ENCODE results near the gene TMED10.
"Not testable (repeated sequence)": the region's sequence is repeated elsewhere in the genome, so short reads cannot be mapped to it uniquely, and the experiment has no call there.

Gene TMED10

DNA sequence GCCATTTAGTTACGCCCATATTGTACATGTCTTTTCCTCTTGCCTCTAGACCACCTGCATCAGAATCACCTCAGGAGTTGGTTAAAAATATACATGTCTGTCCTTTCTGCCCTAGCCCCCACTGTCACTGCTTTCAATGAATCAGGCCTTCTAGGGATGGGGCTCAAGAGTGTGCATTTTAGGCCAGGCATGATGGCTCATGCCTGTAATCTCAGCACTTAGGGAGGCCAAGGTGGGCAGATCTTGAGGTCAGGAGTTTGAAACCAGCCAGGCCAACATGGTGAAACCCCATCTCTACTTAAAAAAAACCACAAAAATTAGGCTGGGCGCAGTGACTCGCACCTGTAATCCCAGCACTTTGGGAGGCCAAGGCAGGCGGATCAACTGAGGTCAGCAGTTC lies 13.6 kb upstream of the TMED10 start:
- no peak for FAIRE-seq

- no peak for FAIRE-seq
Measured at GRCh38 chr14:75188520-75189268, 12.3 kb upstream of the TMED10 start.

DNA sequence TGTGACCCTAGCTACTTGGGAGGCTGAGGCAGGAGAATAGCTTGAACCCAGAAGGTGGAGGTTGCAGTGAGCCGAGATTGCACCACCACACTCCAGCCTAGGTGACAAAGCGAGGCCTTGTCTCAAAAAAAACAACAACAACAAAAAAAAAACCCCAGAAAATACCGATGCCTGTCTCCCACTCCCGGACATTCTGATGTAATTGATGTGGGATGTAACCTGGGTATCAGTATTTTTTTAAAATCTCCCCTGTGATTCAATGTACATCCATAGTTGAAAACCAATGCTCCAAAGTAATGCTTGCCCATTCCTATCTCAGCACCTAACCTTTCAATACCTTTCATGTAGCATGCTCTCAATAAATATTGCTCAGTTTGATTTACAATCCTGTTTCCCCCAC lies 11.7 kb upstream of the TMED10 start:
- FAIRE-seq = no peak

DNA sequence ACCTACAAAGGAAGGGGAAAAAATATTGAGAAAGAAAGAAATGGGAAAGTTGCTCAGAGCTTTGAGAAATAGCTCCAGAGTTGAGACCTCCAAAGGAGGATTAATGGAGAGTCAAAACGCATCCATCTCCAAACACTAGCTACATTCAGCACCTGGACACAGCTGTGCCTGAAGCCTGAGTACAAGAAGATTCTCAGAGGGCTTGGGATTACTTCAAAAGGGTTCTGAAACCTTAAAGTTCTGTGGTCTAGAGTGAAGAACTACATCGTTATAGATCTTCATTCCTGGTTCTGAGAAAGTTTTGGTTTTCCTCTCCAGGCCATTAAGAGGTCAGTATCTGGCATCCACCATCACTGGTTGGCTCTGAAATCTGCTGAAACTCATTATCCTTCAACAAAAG lies 10.5 kb upstream of the TMED10 start:
- FAIRE-seq = no peak

DNA sequence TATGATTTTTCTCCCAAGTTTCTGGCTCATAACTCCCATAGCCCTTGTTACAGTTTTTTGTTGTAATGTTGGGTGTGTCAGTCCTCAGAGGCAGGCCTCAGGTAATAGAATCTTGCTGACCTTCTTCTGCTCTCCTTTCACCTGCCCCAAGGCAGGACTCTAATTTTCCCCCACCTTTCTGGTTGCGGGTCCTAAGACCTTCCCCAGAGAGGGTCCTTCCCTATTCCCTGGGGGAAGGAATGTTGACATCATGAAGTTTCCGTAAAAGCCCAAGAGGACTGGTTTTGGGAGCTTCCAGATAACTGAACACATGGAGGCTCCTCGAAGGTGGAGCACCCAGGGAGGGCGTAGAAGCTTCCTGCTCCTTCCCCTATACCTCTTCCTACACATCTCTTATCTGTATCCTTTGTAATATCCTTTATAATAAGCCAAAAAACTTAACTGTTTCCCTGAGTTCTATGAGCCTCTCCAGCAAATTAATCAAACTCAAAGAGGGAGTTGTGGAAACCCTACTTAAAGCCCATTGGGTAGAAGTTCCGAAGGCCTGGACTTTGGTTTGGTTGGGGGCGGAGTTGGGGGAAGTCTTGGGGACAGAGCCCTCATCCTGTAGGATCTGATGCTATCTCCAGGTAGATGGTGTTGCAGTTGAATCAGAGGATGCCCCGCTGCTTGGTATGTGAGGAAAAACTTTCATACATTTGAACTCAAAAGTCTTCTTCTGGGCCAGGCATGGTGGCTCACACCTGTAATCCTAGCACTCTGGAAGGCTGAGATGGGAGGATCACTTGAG lies 9.0 kb upstream of the TMED10 start:
- FAIRE-seq = no peak

- no peak for FAIRE-seq
Measured at GRCh38 chr14:75184492-75184891, 8.1 kb upstream of the TMED10 start.

- FAIRE-seq = no peak
Measured at GRCh38 chr14:75184039-75184438, 7.6 kb upstream of the TMED10 start.

DNA sequence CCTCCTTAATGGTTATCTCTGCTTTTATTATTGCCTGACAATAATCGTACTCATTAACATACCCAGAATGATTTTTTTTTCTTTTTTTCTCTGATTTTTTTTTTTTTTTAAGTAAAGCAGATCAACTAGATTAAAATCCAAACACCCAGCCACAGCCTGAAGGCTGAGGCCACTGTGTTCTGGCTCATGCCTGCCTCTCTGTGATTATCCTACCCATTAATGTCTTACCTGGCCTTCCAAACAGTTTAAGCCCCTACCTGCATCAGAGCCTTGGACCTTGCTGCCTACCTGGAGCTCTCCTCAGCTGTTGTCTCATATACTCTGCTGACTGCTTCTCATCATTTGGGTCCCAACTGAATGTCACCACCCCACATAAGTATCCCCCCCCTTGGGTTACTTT lies 6.8 kb upstream of the TMED10 start:
- FAIRE-seq = no peak

DNA sequence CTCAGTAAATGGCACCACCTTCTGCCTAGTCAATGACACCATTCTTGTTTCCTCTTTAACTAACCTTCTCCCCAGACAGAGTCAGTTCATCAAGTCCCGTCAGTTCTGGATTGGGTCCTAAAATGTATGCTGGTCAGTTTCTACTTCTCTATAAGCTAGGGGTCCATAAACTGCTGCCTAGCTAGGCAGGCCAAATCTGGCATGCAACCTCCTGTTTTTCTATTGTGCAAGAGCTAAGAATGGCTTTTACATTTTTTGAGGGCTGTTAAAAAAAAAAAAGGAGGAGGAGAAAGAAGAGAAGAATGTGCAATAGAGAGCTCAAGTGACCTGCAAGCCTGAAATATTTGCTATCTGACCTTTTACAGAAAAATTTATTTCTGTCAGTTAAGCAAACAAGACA lies 6.4 kb upstream of the TMED10 start:
- FAIRE-seq = no peak

GRCh38 chr14:75182163-75182562 lies 5.8 kb upstream of the TMED10 start:
- FAIRE-seq = not testable (repeated sequence)

DNA sequence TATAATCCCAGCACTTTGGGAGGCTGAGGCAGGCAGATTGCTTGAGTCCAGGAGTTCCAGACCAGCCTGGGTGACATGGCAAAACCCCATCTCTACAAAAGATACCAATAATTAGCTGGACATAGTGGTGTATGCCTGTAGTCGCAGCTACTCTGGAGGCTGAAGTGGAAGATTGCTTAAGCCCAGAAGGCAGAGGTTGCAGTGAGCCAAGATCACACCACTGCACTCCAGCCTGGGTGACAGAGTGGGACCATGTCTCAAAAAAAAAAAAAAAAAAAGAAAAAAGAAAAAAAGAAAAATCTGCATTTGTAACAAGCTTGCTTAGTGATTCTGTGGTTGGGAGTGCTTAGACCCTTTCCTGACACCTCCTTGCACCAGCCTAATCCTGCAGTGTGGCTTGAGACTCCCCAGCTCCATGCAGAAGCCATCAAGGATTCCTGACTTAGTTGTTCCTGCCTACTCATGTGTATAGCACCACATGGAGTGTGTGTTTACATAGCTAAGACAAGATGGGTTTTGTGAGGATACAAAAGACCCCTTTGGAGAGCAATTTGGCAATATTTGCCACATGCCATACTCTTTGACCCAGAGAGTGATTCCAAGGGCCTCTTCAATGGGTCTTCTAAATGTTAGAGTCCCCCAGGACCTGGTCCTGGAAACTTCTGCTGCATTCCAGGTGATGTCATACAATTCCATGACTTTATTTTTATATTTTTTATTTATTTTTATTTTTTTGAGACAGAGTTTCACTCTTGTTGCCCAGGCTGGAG lies 5.1 kb upstream of the TMED10 start:
- FAIRE-seq = no peak

GRCh38 chr14:75175677-75176141 lies 703 bp downstream of the TMED10 start:
- no peak for FAIRE-seq

DNA sequence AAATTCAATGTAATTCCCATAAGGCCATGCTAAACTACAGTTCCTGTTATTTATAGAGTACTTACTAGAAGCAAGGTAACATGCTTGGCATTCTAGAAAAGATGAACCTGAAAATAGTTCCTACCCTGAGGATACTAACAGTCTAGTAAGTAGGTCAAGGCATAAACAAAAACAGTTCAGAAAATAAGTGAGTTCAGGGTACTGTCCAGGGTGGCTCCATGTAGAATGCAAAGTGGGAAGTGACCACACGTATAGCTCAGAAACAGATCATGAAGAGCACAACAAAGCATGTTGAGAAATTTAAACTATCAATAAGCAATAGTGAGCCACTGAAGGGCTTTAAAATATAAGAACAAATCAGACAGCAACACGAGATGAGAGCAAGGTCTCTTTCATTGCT lies 2.3 kb downstream of the TMED10 start:
- FAIRE-seq = no peak

- FAIRE-seq = no peak
Measured at GRCh38 chr14:75170772-75171171, 5.6 kb downstream of the TMED10 start.

DNA sequence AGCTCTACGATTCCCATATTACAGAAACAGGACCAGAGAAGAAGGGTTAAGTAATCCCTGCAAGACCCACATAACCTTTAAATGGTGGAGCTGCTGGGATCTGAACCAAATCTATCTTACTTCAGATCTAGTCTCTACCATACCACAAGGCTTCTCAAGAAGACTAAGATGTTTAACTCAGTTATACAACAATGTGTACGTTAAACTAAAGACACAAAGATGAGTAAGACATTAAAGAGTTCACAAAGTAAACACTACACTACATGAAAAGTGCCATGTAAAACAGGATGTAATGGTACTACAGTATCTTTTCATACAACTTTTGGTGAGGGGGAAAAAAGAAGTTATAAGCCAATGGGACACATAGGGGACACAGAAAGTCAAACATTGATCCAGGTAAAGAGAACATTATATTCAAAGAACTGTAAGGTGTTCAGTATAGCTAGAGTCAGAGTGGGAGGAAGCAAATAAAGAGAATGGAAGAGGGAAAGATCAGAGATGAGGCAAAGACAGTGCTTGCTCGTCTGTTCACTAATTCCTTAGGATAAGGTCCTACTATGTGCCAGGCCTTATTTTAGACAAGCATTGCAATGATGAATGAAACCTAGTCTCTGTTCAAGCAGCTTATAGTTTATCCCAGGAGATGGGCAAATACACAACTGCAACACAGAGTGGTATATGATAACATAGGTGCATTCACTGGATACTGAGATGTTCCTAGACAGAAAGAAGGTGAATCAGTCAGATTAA lies 7.7 kb downstream of the TMED10 start:
- FAIRE-seq = no peak

DNA sequence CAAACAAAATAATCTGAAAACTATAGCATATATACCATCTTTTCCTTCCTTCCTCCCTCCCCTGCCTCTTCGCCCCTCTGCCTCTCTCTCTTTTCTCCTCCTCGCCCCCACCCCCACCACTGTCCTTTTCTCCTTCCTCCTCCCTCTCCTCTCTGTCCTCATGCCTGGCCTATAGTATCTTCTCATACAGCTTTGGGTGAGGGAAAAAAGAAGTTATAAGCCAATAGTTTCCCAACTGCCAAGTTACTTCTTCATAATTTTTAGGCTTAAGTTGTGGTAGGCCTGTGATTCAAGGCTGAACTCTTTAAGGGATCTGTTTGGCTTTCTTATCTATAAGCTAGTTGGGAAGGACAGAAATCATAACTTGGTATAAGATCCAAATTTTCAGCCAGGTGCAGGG lies 9.1 kb downstream of the TMED10 start:
- no peak for FAIRE-seq

DNA sequence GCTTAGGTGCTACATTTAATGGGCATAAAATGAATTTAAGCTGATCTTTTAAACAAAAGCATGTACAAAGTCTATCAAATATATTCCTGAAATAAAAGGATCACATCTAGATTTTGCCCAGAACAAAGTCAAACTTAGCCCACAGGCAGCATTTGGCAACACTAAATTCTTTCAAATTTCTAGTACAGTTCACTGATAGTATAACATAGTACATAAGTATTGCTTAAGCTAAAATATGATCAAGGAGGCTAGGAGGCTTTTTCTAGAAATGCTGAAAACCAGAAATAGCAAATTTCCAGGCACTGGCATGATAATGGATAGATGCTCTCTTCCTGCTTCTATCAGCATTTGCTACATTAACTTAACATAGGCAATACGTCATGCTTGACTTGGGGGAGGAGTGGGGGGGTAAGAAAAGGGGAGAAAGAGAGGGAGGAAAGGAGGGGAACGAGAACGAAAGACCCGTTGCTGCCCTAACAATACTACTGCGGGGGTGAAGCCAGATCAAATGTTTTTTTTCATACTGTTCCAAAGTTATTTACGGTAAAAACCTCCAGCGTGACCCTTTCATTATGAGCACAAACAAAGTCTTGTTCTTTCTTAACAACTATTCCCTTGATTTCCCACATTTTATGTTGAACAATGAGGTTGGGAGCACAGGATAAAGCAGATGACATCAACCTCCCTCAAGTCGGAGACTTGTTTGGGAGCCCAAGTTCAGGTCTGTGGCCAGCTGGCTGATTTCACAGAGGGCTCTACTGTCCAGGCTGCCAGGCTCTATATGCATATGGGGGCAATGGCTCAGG lies 10.6 kb downstream of the TMED10 start:
- FAIRE-seq = no peak

GRCh38 chr14:75164809-75165208 lies 11.6 kb downstream of the TMED10 start:
- no peak for FAIRE-seq

- FAIRE-seq = no peak
Measured at GRCh38 chr14:75163677-75164076, 12.7 kb downstream of the TMED10 start.

- FAIRE-seq = no peak
Measured at GRCh38 chr14:75162631-75163030, 13.8 kb downstream of the TMED10 start.

GRCh38 chr14:75158843-75159614 lies 17.4 kb downstream of the TMED10 start:
- no peak for FAIRE-seq
